IMR-90 (cell line): ENCODE data around the gene PLA2G2D. TPM values are rescaled to one million over a fixed set of nuclear protein-coding genes. Genes with fewer than 3 reads are reported as not detected.

Source experiments
- ATAC-seq: fragments of 200-7000 bp; cut with Tn5 transposase; 2 replicates; pipeline ENCODE4 v1.9.1; 2020; ENCODE audit warnings: low read depth, mild to moderate bottlenecking, moderate library complexity
- BruUV-seq: library from RNA; stranded (reverse); fragments of 400-500 nt; replicated peaks from 2 replicates; lab custom pipeline; 2021; lab: Mats Ljungman, UMichigan
- CTCF ChIA-PET: fragments of 300-600 bp; formaldehyde crosslinking; extraction: SDS; loops from one replicate; lab custom pipeline; 2021; ENCODE audit warnings: antibody characterized with exemption; lab: Yijun Ruan, JAX
- POLR2A ChIA-PET: fragments of 300-600 bp; sonication (Branson Sonifier 250); formaldehyde crosslinking; loops from one replicate; lab custom pipeline; 2022; ENCODE audit warnings: antibody characterized with exemption; ENCODE audit not compliant: unreplicated experiment; lab: Charles Lee
- DNase-seq: peaks from one replicate; pipeline ENCODE4 v3.0.0; 2013
- H2AFZ ChIP-seq: replicated peaks from 2 replicates; pipeline ENCODE3; 2013; ENCODE audit warnings: low read length, mild to moderate bottlenecking; ENCODE audit not compliant: poor library complexity
- H2AK5ac ChIP-seq: 2 replicates; pipeline ENCODE4 v1.6.1; 2013; ENCODE audit warnings: low read depth, low read length, inconsistent platforms
- H2AK9ac ChIP-seq: replicated peaks from 2 replicates; pipeline ENCODE3; 2013; ENCODE audit warnings: mild to moderate bottlenecking, low read depth, low read length, moderate library complexity; ENCODE audit not compliant: poor library complexity
- H2BK120ac ChIP-seq: 2 replicates; pipeline ENCODE4 v1.6.1; 2013; ENCODE audit warnings: low read depth, low read length, inconsistent platforms
- H2BK15ac ChIP-seq: 3 replicates; pipeline ENCODE4 v1.6.1; 2013; ENCODE audit warnings: low read depth, low read length, inconsistent platforms
- H2BK20ac ChIP-seq: 2 replicates; pipeline ENCODE4 v1.6.1; 2013; ENCODE audit warnings: low read depth, mild to moderate bottlenecking, inconsistent platforms, low read length, moderate library complexity
- H2BK5ac ChIP-seq: 2 replicates; pipeline ENCODE4 v1.6.1; 2013; ENCODE audit warnings: mild to moderate bottlenecking, low read depth, low read length, inconsistent platforms; ENCODE audit not compliant: poor library complexity, severe bottlenecking
- H3K14ac ChIP-seq: replicated peaks from 2 replicates; pipeline ENCODE4 v1.6.1; 2013; ENCODE audit warnings: low read depth, low read length, inconsistent platforms
- H3K18ac ChIP-seq: 2 replicates; pipeline ENCODE4 v1.6.1; 2013; ENCODE audit warnings: low read depth, low read length, control low read depth
- H3K23ac ChIP-seq: 2 replicates; pipeline ENCODE4 v1.6.1; 2013; ENCODE audit warnings: low read depth, low read length, inconsistent platforms
- H3K27ac ChIP-seq: 2 replicates; pipeline ENCODE4 v1.5.1; 2013; ENCODE audit warnings: mild to moderate bottlenecking, control low read depth, low read length; ENCODE audit not compliant: insufficient read depth
- H3K27me3 ChIP-seq: 2 replicates; pipeline ENCODE4 v1.6.1; 2013; ENCODE audit warnings: low read length; ENCODE audit not compliant: control insufficient read depth, insufficient read depth
- H3K36me3 ChIP-seq: 2 replicates; pipeline ENCODE4 v1.6.1; 2013; ENCODE audit warnings: low read length, mixed read lengths; ENCODE audit not compliant: control insufficient read depth, insufficient read depth
- H3K4ac ChIP-seq: 2 replicates; pipeline ENCODE4 v1.6.1; 2013; ENCODE audit warnings: low read depth, low read length, inconsistent platforms
- H3K4me1 ChIP-seq: 2 replicates; pipeline ENCODE4 v1.6.1; 2013; ENCODE audit warnings: low read length, mixed read lengths; ENCODE audit not compliant: control insufficient read depth, insufficient read depth
- H3K4me2 ChIP-seq: 2 replicates; pipeline ENCODE4 v1.6.1; 2013; ENCODE audit warnings: low read depth, mild to moderate bottlenecking, control low read depth, low read length, moderate library complexity
- H3K4me3 ChIP-seq: 2 replicates; pipeline ENCODE4 v1.5.1; 2013; ENCODE audit warnings: low read depth, mild to moderate bottlenecking, control low read depth, low read length, moderate library complexity; ENCODE audit not compliant: insufficient read depth
- H3K56ac ChIP-seq: 2 replicates; pipeline ENCODE4 v1.6.1; 2013; ENCODE audit warnings: low read length, inconsistent platforms; ENCODE audit not compliant: insufficient read depth; ENCODE audit errors: extremely low read depth
- H3K79me1 ChIP-seq, 2 experiments: 2 replicates each; pipeline ENCODE4 v1.6.1; 2013; ENCODE audit warnings: low read length in 2 of 2, inconsistent platforms in 1 of 2, low read depth in 1 of 2
- H3K9ac ChIP-seq: 2 replicates; pipeline ENCODE4 v1.6.1; 2013; ENCODE audit warnings: low read depth, low read length, control low read depth
- H3K9me1 ChIP-seq: 2 replicates; pipeline ENCODE4 v1.6.1; 2013; ENCODE audit warnings: low read length, inconsistent platforms; ENCODE audit not compliant: insufficient read depth
- H3K9me3 ChIP-seq: 2 replicates; pipeline ENCODE4 v1.6.1; 2013; ENCODE audit warnings: low read length; ENCODE audit not compliant: control insufficient read depth, insufficient read depth
- H4K20me1 ChIP-seq: 2 replicates; pipeline ENCODE4 v1.6.1; 2013; ENCODE audit warnings: low read length, inconsistent platforms; ENCODE audit not compliant: insufficient read depth
- H4K5ac ChIP-seq: 2 replicates; pipeline ENCODE4 v1.6.1; 2013; ENCODE audit warnings: mild to moderate bottlenecking, low read depth, low read length, control low read depth
- H4K8ac ChIP-seq, 2 experiments: 2 replicates each; pipeline ENCODE4 v1.6.1; 2013; ENCODE audit warnings: low read depth in 2 of 2, low read length in 2 of 2, control low read depth in 1 of 2, inconsistent platforms in 1 of 2
- H4K91ac ChIP-seq: 2 replicates; pipeline ENCODE4 v1.6.1; 2013; ENCODE audit warnings: low read depth, low read length, inconsistent platforms; ENCODE audit not compliant: insufficient read depth
- BHLHE40 ChIP-seq: fragments of 150-350 bp; IDR thresholded peaks from 2 replicates; pipeline ENCODE4 v1.6.1; 2016; ENCODE audit warnings: mild to moderate bottlenecking, low read depth, low read length
- CEBPB ChIP-seq: IDR thresholded peaks from 2 replicates; pipeline ENCODE4 v1.6.1; 2012; ENCODE audit warnings: low read depth, low read length, improper control_type of control experiment
- CHD1 ChIP-seq: IDR thresholded peaks from 2 replicates; pipeline ENCODE4 v1.6.1; 2012; ENCODE audit warnings: low read depth, low read length, improper control_type of control experiment
- FOS ChIP-seq: fragments of 150-350 bp; IDR thresholded peaks from 2 replicates; pipeline ENCODE4 v1.6.1; 2016; ENCODE audit warnings: low read depth, low read length
- MAFK ChIP-seq: IDR thresholded peaks from 2 replicates; pipeline ENCODE4 v1.6.1; 2012; ENCODE audit warnings: low read depth, low read length, improper control_type of control experiment
- MAZ ChIP-seq: IDR thresholded peaks from 2 replicates; pipeline ENCODE4 v1.6.1; 2012; ENCODE audit warnings: low read depth, mild to moderate bottlenecking, low read length, improper control_type of control experiment, moderate library complexity, borderline replicate concordance
- MXI1 ChIP-seq: IDR thresholded peaks from 2 replicates; pipeline ENCODE4 v1.6.1; 2012; ENCODE audit warnings: low read depth, mild to moderate bottlenecking, low read length, moderate library complexity, borderline replicate concordance
- NFE2L2 ChIP-seq: fragments of 150-350 bp; IDR thresholded peaks from 2 replicates; pipeline ENCODE4 v1.6.1; 2016; ENCODE audit warnings: low read depth, mild to moderate bottlenecking, low read length
- POLR2A ChIP-seq: IDR thresholded peaks from 2 replicates; pipeline ENCODE4 v1.6.1; 2012; ENCODE audit warnings: mild to moderate bottlenecking, low read depth, low read length
- RAD21 ChIP-seq: IDR thresholded peaks from 2 replicates; pipeline ENCODE4 v1.6.1; 2012; ENCODE audit warnings: low read length, improper control_type of control experiment
- RCOR1 ChIP-seq: IDR thresholded peaks from 2 replicates; pipeline ENCODE4 v1.6.1; 2012; ENCODE audit warnings: mild to moderate bottlenecking, low read length, improper control_type of control experiment; ENCODE audit not compliant: insufficient replicate concordance
- RFX5 ChIP-seq: IDR thresholded peaks from 2 replicates; pipeline ENCODE4 v1.8.0; 2012; ENCODE audit warnings: low read depth, mild to moderate bottlenecking, low read length, moderate library complexity
- SMC3 ChIP-seq: fragments of 150-350 bp; IDR thresholded peaks from 2 replicates; pipeline ENCODE4 v1.6.1; 2016; ENCODE audit warnings: low read depth, mild to moderate bottlenecking, antibody characterized with exemption, low read length, moderate library complexity
- WGBS, 2 experiments: methylation state at CpG; one replicate each; pipeline versions ENCODE4 v1.1.5 to v1.1.7; 2013; ENCODE audit warnings: missing lambda C conversion rate in 2 of 2; ENCODE audit not compliant: insufficient read length in 1 of 2; ENCODE audit errors: extremely low coverage in 2 of 2; 5-methylcytosine and 5-hydroxymethylcytosine counted together
- dilution Hi-C: fragments of 300-500 bp; cut with HindIII; formaldehyde crosslinking; loops from one replicate; pipeline ENCODE4 v1.14.3; 2018; ENCODE audit warnings: low sequenced_read_pairs; ENCODE audit not compliant: unreplicated experiment
- in situ Hi-C: fragments of 300-500 bp; cut with MboI; formaldehyde crosslinking; loops from 3 replicates; pipeline ENCODE4 v1.14.3; 2019; ENCODE audit warnings: low sequenced_read_pairs, inconsistent platforms, mixed read lengths
- intact Hi-C: fragments of 100-400 bp; cut with micrococcal nuclease; formaldehyde crosslinking; loops from 2 replicates; pipeline ENCODE4 v1.10.0; 2022
- polyA plus RNA-seq, 3 experiments: library from polyadenylated mRNA; depleted of rRNA; stranded (reverse); fragments of >200 nt; gene quantifications; 2 replicates each; pipeline ENCODE4 v1.2.3, GENCODE V29; 2012; ENCODE audit warnings: low replicate concordance in 1 of 3
- total RNA-seq: library from RNA; depleted of rRNA; stranded (reverse); fragments of >200 nt; gene quantifications from 2 replicates; pipeline ENCODE4 v1.2.3, GENCODE V29; 2012
- TF ChIP-seq, protein P1 (sequence below): fragments of 150-350 bp; IDR thresholded peaks from 2 replicates; pipeline ENCODE4 v1.6.1; 2017; ENCODE audit warnings: mild to moderate bottlenecking, antibody characterized with exemption, low read length, low read depth
- TF ChIP-seq, protein P2 (sequence below): fragments of 150-350 bp; IDR thresholded peaks from 2 replicates; pipeline ENCODE4 v1.6.1; 2016; ENCODE audit warnings: low read depth, mild to moderate bottlenecking, low read length, moderate library complexity, borderline replicate concordance
- TF ChIP-seq, protein P3 (sequence below): conservative IDR thresholded peaks from 2 replicates; pipeline ENCODE4 v1.5.1; 2012; ENCODE audit warnings: mild to moderate bottlenecking, low read depth, low read length, improper control_type of control experiment

PLA2G2D gene
- total and polyA plus RNA-seq, 2 of the 4 experiments (the other 2 are of a cell fraction): not detected

DNA sequence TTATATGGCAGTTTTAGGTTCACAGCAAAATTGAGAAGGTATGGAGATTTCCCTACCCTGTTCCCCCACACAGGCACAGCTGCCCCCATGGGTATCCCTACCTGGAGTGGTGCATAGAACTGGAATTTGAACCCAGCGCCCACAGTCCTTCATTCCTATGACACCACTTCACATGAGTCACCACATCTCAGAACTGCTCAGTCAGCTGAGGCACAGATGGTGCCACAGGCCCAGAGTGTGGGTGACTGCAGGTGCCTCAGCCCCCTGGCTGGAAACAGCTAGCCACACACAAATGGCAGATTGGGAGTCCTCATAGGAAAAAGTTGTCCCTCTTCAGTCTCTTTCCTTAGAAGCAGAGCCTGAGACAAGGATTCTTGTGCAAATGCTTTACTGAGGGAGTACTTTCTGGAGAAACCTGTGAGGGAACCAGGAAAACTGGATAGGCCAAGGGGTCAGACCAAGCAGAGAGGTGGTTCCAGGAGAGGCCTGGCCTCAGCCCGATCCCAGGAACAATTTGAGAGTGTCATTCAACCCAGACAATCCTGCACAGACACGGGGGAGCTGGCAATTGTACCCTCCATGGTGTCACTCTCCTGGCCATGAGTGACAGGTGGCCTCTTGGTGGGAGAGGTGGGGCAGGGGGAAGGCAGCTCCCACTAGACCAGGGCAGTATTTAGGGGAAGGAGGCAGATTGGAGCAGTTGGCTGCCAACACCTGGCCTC, 6.9 kb downstream of the PLA2G2D start:
- TF ChIP-seq FOS (no peak), CEBPB (no peak), CHD1 (no peak), MXI1 (no peak), SMC3 (no peak), RFX5 (no peak), BHLHE40 (no peak), NFE2L2 (no peak), MAZ (no peak), POLR2A (no peak), RCOR1 (no peak), MAFK (no peak), RAD21 (no peak)
- TF ChIP-seq, protein P1, sequence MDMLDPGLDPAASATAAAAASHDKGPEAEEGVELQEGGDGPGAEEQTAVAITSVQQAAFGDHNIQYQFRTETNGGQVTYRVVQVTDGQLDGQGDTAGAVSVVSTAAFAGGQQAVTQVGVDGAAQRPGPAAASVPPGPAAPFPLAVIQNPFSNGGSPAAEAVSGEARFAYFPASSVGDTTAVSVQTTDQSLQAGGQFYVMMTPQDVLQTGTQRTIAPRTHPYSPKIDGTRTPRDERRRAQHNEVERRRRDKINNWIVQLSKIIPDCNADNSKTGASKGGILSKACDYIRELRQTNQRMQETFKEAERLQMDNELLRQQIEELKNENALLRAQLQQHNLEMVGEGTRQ: no peak
- TF ChIP-seq, protein P2, sequence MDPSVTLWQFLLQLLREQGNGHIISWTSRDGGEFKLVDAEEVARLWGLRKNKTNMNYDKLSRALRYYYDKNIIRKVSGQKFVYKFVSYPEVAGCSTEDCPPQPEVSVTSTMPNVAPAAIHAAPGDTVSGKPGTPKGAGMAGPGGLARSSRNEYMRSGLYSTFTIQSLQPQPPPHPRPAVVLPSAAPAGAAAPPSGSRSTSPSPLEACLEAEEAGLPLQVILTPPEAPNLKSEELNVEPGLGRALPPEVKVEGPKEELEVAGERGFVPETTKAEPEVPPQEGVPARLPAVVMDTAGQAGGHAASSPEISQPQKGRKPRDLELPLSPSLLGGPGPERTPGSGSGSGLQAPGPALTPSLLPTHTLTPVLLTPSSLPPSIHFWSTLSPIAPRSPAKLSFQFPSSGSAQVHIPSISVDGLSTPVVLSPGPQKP: no peak
- TF ChIP-seq, protein P3, sequence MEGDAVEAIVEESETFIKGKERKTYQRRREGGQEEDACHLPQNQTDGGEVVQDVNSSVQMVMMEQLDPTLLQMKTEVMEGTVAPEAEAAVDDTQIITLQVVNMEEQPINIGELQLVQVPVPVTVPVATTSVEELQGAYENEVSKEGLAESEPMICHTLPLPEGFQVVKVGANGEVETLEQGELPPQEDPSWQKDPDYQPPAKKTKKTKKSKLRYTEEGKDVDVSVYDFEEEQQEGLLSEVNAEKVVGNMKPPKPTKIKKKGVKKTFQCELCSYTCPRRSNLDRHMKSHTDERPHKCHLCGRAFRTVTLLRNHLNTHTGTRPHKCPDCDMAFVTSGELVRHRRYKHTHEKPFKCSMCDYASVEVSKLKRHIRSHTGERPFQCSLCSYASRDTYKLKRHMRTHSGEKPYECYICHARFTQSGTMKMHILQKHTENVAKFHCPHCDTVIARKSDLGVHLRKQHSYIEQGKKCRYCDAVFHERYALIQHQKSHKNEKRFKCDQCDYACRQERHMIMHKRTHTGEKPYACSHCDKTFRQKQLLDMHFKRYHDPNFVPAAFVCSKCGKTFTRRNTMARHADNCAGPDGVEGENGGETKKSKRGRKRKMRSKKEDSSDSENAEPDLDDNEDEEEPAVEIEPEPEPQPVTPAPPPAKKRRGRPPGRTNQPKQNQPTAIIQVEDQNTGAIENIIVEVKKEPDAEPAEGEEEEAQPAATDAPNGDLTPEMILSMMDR: no peak
- Histone ChIP-seq H3K9me1 (no peaks in the 10 kb centered on the region), H2AFZ (no peak overlapping the region), H3K4ac (no peak overlapping the region), H3K14ac (no peak overlapping the region), H2BK20ac (no peak overlapping the region), H3K56ac (no peak overlapping the region), H3K4me3 (no peak overlapping the region), H4K8ac (no peak overlapping the region), H2BK5ac (no peak overlapping the region), H3K23ac (no peak overlapping the region), H2BK15ac (no peak overlapping the region), H3K18ac (no peak overlapping the region), H2BK120ac (no peak overlapping the region), H3K4me2 (no peak overlapping the region), H3K4me1 (no peaks in the 10 kb centered on the region), H3K9ac (no peak overlapping the region), H3K79me1 (no peaks in the 10 kb centered on the region), H2AK9ac (no peak overlapping the region), H2AK5ac (no peak overlapping the region), H4K20me1 (no peaks in the 10 kb centered on the region), H3K27ac (no peak overlapping the region), H4K91ac (no peak overlapping the region), H3K27me3 (peaks cover 26% of the 10 kb centered on the region), H3K9me3 (no peaks in the 10 kb centered on the region), H4K5ac (no peak overlapping the region), H3K36me3 (no peaks in the 10 kb centered on the region)
- no TSS peak for BruUV-seq
- in situ Hi-C loops (no loop called here), dilution Hi-C loops (no loop called here), intact Hi-C loops (no loop called here)
- 37% methylated on average over 2 of the region's 3 CpGs; no CpG with 5 or more reads in 1 of the 2 experiments for WGBS, 2 experiments
- CTCF ChIA-PET: no interaction called here
- DNase-seq (no peak), ATAC-seq (no peak)
- POLR2A ChIA-PET: no interaction called here
